NCI-H2196 treated with DMSO at 0.1 percent for 48 hours (cell line): ENCODE results near the gene B3GALT6.

Experiments
- DNase-seq: peaks from one replicate; lab custom pipeline; 2025; ENCODE audit not compliant: unreplicated experiment; lab: John Stamatoyannopoulos, UW

The B3GALT6 gene

DNA sequence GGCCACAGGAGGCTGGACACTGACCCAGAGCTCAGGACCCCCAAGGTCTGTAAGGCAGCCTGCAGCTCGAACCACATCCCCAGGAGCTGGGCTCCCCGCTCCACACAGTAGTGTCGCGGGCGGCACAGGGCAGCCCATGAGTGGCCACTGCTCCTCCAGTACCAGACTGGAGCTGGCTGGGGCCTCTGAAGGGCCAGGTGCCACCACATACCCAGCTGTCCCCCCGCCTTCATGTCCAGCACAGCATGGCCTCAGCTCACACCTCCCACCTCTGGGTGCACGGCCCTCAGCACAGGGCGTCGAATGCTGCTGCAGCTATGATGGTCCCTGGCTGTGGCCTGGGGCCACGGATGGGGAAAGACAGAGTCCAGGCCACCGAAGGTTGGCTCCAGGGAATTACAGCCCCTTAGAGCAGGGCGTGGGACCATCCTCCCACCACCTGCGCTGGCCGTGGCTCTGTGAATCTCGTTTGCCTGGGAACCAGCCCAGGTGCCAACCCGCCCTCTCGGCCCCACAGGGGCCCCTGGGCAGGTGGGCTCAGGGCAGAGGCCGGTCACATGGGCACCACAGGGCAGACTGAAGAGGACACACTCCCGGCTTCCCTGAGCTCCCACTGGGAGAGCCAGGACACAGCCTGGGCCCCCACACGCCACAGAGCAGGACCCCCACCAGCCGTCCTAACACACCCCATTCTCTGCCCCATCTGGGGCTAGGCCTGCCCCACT lies 16.0 kb upstream of the B3GALT6 start:
- no peak for DNase-seq

DNA sequence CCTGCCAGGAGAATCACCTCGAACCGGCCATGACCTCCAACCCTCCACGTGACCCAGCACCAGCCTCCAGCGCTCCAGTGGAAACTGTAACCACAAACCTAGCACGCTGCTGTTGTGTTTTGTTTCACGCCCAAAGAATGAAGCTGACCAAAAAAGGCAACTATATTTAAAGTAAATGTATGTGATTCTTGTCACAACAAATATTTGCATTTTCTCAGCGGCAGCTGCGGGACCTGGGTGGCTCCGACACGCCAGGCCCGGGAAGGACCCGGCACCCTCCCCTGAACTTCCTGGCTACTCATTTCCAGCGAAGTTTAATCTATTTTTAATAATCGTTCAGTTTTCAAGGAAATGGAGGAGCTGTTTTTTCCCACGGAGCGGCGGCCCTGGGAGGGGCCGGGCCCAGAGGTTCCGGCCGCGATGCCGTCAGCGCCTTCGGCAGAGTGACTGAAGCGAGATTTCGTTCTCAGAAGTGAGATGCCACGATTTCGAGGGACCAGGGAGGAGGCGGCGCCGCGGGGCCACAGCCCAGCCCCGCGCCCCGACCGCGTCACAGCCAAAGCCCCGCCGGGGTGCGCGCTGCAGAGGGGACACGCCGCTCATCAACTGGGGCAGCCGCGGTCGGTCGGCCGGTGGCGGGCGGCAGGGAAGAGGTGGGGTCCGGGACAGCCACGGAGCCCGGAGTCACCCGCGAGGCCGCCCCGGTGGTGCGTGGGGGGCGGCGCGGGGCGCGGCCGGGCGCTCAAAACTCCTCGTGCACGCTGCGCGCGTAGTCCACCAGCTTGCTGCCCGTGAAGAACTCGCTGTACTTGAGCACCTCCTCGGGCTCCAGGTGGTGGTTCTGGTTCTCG lies 15.0 kb upstream of the B3GALT6 start:
- DNase-seq, result no peak

DNA sequence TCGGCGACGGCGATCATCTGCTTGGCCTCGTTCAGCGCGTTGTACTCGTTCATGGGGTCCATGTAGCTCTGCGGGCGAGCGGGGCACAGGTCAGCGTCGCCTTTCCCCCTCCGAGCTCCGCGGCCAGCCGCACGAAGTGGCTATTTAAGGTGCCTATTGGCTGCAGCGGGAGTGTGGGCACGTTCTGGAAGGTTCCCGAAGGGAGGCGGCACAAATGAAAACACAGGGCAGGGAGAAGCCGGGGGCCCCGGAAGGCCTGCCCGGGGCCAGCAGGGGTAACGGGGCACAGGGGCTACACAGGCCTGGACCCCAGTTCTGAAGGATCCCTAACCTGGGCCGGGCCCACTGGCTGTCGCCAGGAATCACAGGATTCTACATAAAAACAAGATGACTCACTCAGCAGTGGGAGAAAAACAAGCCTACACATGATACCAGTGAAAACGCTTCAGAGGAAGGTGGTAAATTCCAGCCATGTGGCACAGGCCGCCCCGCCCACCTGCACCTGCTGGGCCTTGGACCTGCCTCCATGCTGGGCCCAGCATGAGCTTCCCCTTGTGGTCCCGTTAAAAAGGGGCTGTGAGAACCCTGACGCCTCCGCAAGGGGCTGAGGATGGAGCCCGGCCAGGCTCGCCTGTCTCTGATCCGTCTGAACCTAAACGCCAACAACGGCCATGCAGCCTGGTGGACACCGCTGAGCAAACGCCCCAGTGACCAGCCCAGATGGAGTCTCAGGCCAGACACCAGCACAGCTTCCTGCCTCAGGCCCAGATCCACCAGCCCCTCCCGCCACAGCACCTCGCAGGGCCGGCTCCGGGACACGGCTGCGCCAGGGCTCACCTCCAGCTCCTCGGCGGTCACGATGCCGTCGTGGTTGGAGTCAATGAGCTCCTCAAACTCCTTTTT lies 14.2 kb upstream of the B3GALT6 start:
- no peak for DNase-seq

DNA sequence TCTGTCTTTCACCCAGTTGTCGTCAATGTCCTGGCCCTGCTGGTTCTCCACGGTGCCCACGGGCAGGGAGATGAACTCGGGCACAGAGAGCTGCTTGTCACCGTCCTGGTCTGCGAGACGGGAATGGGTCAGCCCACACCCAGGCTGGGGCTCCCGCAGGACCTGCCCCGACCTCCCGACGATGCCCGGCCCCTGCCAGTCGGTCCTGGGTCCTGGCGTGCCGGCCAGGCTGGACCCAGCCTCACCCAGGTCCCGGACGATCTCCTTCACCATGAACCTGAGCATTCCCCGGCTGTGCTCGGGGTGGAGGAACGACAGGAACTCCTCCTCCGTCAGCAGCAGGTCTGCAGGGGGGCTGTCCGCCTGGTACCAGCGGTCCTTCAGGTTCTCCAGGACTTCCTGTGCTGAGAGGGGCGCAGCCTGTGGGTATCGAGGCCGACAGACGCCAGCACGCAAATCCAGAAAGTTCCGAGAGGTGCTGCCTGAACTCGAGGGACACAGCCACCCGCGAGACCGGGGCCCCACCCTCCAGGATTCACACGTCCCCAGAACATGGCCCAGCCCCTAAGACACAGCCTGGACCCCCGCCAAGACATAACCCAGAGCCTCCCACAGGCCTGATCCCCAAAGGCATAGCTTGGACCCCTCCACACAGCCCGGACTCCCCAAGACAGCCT lies 13.4 kb upstream of the B3GALT6 start:
- DNase-seq, result no peak

DNA sequence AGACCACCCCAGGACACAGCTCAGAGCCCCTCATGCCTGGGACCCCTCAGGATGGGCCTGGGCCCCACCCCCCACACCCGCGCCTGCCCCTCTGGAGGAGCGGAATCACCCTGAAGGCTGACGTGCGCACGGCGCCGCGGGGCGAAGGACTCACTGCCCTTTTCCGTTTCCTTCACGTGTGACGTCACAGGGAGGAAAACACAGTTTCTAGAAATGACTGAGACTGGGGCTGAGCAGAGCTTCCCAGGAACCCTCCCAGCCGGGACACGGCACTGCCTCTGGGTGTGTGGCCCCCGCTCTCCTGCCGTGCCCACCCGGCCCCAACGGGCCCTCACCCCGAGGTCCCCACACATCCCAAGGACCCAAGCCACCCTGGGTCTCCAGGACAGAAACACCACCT lies 12.7 kb upstream of the B3GALT6 start:
- DNase-seq, result no peak

DNA sequence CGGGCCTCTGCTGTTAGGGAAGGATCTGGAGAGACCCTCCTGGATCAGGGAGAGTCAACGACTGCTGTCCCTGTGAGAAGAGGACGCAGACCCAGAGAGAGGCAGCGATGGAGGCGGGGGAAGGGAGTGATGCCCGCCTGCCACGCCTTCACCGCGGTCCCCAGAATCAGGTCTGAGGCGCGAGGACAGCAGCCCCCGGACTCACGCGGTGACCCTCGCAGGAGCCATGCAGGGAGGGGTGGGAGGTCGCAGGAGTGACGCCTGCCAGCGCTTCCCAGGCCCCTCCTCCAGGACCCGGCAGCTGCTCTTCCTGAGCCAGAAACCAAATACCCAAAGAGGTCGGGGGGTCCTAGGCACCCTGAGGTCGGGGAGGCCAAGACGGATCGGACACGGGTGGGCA lies 11.8 kb upstream of the B3GALT6 start:
- DNase-seq, result no peak

DNA sequence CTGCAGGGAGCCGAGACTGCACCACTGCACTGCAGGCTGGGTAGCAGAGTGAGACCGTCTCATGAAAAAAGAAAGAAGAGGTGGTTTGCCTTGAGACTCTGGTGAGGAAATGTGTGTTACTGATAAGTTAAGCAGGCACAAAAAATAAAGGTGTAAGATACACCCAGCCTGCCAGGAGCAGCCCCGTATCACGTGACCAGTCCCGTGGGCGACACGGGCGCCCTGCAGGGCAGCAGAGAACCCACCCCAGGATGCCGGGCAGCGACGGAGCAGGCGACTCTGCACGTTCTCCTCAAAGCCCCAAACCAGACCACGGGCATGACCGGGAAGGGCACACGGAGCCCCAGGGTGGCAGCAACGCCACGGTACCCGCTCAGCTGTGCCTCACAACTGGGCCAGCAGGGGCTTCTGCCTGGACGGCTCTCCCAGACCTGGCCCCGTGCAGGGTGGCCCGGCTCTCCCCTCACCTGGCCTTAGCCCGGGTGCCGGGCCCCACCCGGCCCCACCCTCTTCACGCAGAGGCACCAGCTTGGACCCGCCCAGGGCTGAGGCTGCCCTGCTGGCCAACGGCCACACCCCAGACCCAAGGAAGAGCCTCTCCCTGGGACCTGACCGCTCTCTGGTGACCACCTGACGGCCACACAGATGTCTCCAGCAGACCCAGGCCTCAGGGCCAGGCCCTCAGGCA lies 10.0 kb upstream of the B3GALT6 start:
- no peak for DNase-seq

DNA sequence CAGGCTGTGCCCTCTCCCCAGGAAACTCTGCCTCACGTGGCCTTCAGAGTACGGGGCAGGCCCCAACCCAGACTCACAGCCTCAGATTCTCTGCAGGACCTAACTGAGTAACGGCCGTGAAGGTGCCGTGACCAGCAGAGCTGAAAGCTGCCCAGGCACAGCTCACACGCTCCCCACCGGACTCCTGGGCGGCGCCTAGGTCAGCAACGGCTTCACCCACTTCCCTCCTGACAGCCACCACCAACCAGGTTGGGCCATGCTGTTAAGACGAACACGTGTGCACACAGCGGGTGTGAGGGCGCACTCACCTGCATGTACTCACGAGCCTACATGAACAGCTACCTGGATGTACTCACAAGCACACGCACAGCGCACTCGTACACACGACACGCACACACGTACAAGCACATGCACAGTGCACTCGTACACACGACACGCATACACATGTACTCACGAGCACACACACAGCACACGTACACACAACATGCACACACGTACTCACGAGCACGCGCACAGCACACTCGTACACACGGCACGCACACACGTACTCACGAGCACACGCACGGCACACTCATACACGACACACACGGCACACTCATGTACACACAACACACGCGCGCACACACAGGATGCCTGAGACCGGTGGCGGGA lies 9.3 kb upstream of the B3GALT6 start:
- no peak for DNase-seq

DNA sequence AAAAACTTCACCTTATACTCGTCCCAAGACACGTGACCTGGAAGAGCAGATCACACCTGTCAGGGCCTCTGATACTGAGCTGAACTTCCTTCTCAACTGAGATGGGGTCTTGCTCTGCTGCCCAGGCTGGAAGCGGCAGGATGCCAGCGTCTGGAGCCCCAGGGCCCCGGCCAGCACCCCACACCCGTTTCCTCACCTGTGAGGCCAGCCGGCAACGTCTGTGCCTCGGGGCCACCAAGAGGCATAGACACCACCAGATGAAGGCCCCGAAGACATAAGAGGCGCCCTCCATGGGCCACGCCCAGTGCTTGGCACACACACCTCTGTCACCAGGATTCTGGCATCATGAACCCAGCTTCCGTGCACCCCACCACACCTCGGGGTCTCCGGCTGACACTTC lies 8.7 kb upstream of the B3GALT6 start:
- DNase-seq, result no peak

DNA sequence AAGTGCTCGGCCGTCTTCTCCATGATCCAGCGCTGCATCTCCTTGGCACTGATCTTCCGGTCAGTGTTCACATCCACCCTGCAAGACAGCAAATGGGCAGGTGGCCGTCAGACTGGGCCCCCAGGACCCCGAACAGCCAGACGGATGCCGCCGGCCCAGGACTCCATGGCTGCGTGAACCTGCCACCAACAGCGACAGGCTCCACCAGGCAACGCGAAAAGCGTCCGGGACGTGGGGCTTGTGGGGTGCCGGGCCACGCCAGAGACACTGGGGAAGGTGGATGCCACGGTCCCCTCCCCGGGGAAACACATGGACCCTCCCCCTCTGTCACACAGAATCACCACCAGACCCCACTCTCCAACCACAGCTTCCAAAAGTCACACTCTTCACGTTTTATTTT lies 8.1 kb upstream of the B3GALT6 start:
- no peak for DNase-seq

DNA sequence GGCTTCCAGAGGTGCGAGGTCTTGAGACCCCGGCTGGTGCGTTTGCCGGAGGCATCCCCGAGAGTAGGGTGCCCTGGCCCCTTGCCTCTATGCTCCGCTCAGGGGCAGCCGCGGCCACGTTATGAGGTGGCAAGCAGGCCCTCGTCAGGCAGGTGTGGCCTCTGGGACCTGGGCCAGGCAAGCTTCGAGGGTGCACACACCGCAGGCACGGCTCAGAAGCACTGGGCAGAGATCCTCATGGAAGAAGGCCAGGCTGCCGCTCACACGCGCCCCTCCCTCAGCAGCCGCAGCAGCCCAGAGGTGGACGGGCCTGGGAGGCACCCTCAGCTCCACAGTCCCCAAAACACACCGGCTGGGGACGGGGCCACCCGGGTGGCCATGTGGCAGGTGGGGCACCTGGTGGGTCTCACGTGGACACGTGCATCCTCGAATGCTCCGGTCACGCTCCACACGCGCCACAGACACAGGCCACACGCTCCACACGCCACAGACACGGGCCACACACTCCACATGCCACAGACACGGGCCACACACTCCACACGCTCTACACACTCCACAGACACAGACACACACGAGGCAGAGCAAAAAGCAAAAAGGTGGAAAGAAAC lies 6.7 kb upstream of the B3GALT6 start:
- DNase-seq, result peak; percentile 68

DNA sequence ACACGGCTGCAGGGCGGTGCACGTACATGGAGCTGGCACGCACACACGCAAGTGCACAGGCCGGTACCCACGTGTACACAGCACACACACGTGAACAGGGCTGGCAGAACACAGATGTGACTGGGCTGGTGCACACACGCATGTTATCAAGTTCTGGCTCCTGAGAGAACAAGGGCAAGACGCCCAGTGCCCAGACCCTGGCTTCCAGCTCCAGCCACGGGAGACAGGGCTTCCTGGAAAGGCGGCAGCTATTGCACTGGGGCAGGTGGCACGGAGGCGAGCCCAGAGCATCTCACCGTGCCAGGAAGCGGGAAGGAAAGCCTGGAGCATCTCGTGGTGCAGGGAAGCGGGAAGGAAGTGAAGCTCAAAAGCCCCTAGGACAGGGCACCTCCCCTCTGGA lies 6.1 kb upstream of the B3GALT6 start:
- DNase-seq, result no peak

DNA sequence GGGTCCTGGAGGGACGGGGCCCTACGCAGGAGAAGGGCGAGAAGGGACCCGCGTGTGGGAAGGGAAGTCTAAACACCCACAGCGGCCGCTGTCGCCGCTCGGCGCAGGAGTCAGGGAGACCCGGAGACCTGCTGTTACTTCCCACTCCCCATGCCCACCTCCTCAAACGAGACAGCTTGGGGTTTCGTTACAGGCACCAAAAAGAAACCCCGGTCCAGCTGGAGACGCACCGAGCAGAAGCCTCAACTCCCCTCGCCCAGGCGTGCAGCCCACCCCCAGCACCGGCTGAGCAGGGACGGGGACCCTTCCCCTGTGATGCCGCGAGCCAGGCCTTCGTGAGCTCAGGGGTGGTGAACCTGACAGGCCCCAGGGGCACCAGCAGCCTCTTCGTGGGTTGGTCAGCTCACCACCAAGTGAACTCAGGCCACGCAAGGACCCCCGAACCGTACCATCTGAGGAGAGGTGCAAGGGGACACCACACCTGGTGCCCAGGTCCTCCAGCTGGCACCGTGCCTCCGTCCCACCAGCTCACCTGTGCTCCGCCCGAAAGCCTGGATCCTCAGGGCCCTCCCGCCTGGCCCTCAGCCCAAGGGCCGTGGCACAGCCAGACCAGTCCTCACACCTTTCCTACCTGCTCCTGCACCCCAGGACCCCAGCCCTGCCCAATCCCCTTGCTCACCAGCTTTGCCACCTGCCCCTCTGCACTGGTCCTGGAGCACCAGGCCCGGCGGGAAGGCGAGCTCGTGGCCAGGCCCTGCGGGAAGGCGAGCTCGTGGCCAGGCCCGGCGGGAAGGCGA lies 5.3 kb upstream of the B3GALT6 start:
- DNase-seq, result no peak

DNA sequence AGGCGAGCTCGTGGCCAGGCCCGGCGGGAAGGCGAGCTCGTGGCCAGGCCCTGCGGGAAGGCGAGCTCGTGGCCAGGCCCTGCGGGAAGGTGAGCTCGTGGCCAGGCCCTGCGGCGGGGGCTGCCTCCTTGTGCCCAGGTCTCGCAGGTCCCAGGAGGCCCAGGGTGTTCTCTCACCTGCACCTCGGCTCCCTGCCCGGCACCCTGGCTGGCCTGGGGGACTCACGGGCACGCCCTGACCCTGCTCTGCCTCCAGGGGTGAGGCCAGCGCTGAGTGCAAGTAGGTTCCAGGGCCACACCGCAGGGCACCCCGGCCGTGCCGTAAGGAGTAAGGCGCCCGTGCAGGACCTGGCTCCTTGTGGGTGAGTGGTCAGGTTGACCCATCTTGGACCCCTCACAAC lies 4.7 kb upstream of the B3GALT6 start:
- DNase-seq, result no peak

DNA sequence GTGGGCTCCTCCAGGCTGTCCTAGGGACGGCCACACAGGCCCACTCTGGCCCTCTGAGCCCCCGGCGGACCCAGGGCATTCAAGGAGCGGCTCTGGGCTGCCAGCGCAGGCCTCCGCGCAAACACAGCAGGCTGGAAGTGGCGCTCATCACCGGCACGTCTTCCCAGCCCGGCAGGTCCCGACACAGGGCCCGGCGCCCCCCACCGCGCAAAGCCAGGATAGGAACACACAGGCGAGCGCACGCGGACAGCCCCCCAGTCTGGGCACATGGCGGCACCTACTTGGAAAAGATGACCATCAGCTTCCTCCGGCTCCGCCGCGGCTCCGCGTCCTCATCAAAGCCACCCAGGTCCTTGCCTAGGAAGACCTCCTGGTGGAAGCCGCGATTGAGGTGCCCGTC lies 3.9 kb upstream of the B3GALT6 start:
- no peak for DNase-seq

DNA sequence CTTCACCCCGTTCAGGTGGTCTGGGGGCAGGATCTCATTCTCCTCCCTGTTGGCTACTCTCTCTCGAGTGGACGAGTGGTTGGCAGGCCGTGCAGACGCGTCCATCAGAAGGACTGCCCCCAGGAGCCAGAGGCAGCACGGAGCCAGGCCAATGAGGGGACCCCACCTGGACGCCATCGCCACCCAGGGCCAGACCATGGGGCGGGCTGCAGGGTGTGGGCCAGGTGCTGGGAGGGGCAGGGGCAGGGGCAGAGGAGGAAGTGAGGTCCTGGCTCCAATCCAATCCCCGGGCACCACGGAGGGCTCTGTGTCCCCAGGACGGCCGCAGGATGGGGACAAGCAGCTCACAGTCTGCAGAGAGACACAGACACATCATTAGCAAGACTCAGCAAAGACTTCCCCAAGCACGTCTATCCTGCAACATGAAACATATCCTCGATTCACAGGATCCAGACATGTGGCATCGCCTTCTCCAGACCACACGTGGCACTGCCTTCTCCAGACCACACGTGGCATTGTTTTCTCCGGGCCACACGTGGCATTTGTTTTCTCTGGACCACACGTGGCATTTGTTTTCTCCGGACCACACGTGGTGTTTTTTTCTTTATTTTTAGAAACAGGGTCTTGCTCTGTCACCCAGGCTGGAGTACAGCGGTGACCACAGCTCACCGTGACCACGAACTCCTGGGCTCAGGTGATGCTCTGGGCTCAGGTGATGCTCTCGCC lies 3.3 kb upstream of the B3GALT6 start:
- no peak for DNase-seq

DNA sequence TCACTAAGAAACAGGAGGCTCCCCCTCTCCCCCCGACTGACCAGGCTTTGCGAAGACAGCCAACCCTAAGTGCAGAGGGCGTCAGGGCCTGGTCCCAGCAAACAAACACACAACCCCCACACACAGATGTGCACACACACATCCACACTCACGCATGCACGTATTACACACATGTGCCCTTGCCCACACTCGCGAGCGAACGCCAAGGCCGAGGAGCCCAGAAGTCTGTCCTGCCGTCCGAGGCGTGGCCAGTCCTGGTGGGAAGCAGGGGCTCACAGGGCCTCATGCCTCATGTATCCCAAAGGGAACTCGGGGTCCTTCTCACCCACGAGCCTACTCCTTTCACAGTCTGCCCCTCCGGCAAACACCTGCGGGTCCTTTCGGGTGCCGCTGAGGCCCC lies 2.3 kb upstream of the B3GALT6 start:
- no peak for DNase-seq
